ENCODE results near the gene CDC42EP1.
"Not testable (repeated sequence)": the region's sequence is repeated elsewhere in the genome, so short reads cannot be mapped to it uniquely, and the experiment has no call there.

The CDC42EP1 gene

GRCh38 chr22:37588546-37589215 is 28.4 kb downstream of the CDC42EP1 start:
- no peak for DNase-seq

- DNase-seq: no peak
Observed at GRCh38 chr22:37589636-37590035, 29.4 kb downstream of the CDC42EP1 start.

- DNase-seq: not testable (repeated sequence)
Observed at GRCh38 chr22:37591081-37591480, 30.8 kb downstream of the CDC42EP1 start.

- DNase-seq: no peak
Observed at GRCh38 chr22:37591823-37592404, 31.6 kb downstream of the CDC42EP1 start.

- DNase-seq: no peak
Observed at GRCh38 chr22:37594237-37594636, 34.0 kb downstream of the CDC42EP1 start.

- DNase-seq: no peak
Observed at GRCh38 chr22:37599153-37599552, 38.9 kb downstream of the CDC42EP1 start.

- no peak for DNase-seq
Observed at GRCh38 chr22:37601203-37601539, 40.9 kb downstream of the CDC42EP1 start.

- DNase-seq: no peak
Observed at GRCh38 chr22:37601540-37602442, 41.5 kb downstream of the CDC42EP1 start.

GRCh38 chr22:37602546-37603277 is 42.4 kb downstream of the CDC42EP1 start:
- not testable (repeated sequence) for DNase-seq

- no peak for DNase-seq
Observed at GRCh38 chr22:37604074-37604473, 43.8 kb downstream of the CDC42EP1 start.

- no peak for DNase-seq
Observed at GRCh38 chr22:37604875-37605274, 44.6 kb downstream of the CDC42EP1 start.

- peak; percentile 62 to 68 for DNase-seq
Observed at GRCh38 chr22:37607010-37607934, 47.0 kb downstream of the CDC42EP1 start.

- DNase-seq: no peak
Observed at GRCh38 chr22:37607935-37608476, 47.7 kb downstream of the CDC42EP1 start.

- DNase-seq: peak; percentile 95
Observed at GRCh38 chr22:37608477-37609239, 48.4 kb downstream of the CDC42EP1 start, which contains the start of gene GGA1. Gene GGA1, plus strand, starts transcription at chr22:37608834. Its CDS starts 27 bp downstream, at chr22:37608861.

GRCh38 chr22:37609240-37610152 is 49.2 kb downstream of the CDC42EP1 start:
- DNase-seq: no peak

GRCh38 chr22:37610153-37610475 is 49.8 kb downstream of the CDC42EP1 start:
- DNase-seq: not testable (repeated sequence)

- no peak for DNase-seq
Observed at GRCh38 chr22:37610480-37611129, 50.3 kb downstream of the CDC42EP1 start.

GRCh38 chr22:37611207-37611606 is 50.9 kb downstream of the CDC42EP1 start:
- no peak for DNase-seq
